Caco-2 (cell line): ENCODE data around the gene ASXL1. TPM values are rescaled to one million over a fixed set of nuclear protein-coding genes. Genes with fewer than 3 reads are reported as not detected.
A peak's percentile ranks its signal among the peaks of the same experiment; 100 is the strongest.

Experiments
- BruUV-seq: library from RNA; stranded (reverse); fragments of 400-500 nt; replicated peaks from 2 replicates; lab custom pipeline; 2021; lab: Mats Ljungman, UMichigan
- CTCF ChIA-PET: fragments of 300-600 bp; sonication (Branson Sonifier 250); formaldehyde crosslinking; loops from one replicate; lab custom pipeline; 2022; ENCODE audit warnings: antibody characterized with exemption; lab: Charles Lee
- POLR2A ChIA-PET: fragments of 300-600 bp; sonication (Branson Sonifier 250); formaldehyde crosslinking; loops from one replicate; lab custom pipeline; 2022; ENCODE audit warnings: antibody characterized with exemption; lab: Charles Lee
- DNase-seq, 2 experiments: peaks; one replicate each; pipeline versions ENCODE4 v3.0.0 to v3.0.0-alpha.2; 2020 to 2022
- H3K27me3 ChIP-seq: replicated peaks from 2 replicates; pipeline ENCODE4 v1.6.0; 2011; ENCODE audit warnings: low read length; ENCODE audit not compliant: control insufficient read depth, insufficient read depth
- H3K36me3 ChIP-seq: 2 replicates; pipeline ENCODE4 v1.5.1; 2011; ENCODE audit warnings: low read length; ENCODE audit not compliant: control insufficient read depth, insufficient read depth
- H3K4me1 ChIP-seq: fragments of 250-450 bp; sonication (Bioruptor Pico); 2 replicates; pipeline ENCODE4 v1.5.1; 2020; ENCODE audit warnings: mild to moderate bottlenecking
- H3K4me3 ChIP-seq: 2 replicates; pipeline ENCODE4 v1.5.1; 2011; ENCODE audit warnings: low read depth, mild to moderate bottlenecking, control low read depth, low read length
- H3K9me3 ChIP-seq: fragments of 250-450 bp; sonication (Bioruptor Pico); 2 replicates; pipeline ENCODE4 v1.5.1; 2020; ENCODE audit warnings: mild to moderate bottlenecking, moderate library complexity
- H3K27ac Mint-ChIP-seq: one replicate; pipeline ENCODE4 v1.8.0; 2022; ENCODE audit warnings: mixed read lengths; ENCODE audit not compliant: unreplicated experiment
- H3K27me3 Mint-ChIP-seq: one replicate; pipeline ENCODE4 v1.8.0; 2022; ENCODE audit warnings: mixed read lengths; ENCODE audit not compliant: insufficient read depth, unreplicated experiment
- H3K36me3 Mint-ChIP-seq: one replicate; pipeline ENCODE4 v1.8.0; 2022; ENCODE audit warnings: mild to moderate bottlenecking, mixed read lengths; ENCODE audit not compliant: insufficient read depth, unreplicated experiment
- H3K4me1 Mint-ChIP-seq: one replicate; pipeline ENCODE4 v1.8.0; 2022; ENCODE audit warnings: low read depth, mixed read lengths; ENCODE audit not compliant: unreplicated experiment
- H3K4me3 Mint-ChIP-seq: one replicate; pipeline ENCODE4 v1.8.0; 2022; ENCODE audit warnings: mild to moderate bottlenecking, moderate library complexity, mixed read lengths; ENCODE audit not compliant: unreplicated experiment
- H3K9me3 Mint-ChIP-seq: one replicate; pipeline ENCODE4 v1.8.0; 2022; ENCODE audit warnings: mixed read lengths; ENCODE audit not compliant: unreplicated experiment
- intact Hi-C: fragments of 100-400 bp; cut with micrococcal nuclease; formaldehyde crosslinking; loops from one replicate; pipeline ENCODE4 v1.10.0; 2022; ENCODE audit not compliant: unreplicated experiment
- total RNA-seq: library from RNA; stranded (reverse); gene quantifications from 2 replicates; pipeline ENCODE4 v1.2.3, GENCODE V29; 2022
- TF ChIP-seq, protein P1 (sequence below), 2 experiments: fragments of 200-600 bp in 1 of 2; IDR thresholded peaks; 1 replicate in 1 of 2; 2 replicates in 1 of 2; pipeline versions ENCODE4 v1.5.1 to v1.8.0; 2011 to 2022; ENCODE audit warnings: antibody characterized with exemption in 1 of 2, control low read depth in 1 of 2, inconsistent platforms in 1 of 2, low read depth in 1 of 2, low read length in 1 of 2, mild to moderate bottlenecking in 1 of 2, moderate library complexity in 1 of 2; ENCODE audit not compliant: insufficient read depth in 1 of 2, severe bottlenecking in 1 of 2, unreplicated experiment in 1 of 2

ASXL1 gene
- total RNA-seq, 1 experiment from 2014 or later: 226 TPM

DNA sequence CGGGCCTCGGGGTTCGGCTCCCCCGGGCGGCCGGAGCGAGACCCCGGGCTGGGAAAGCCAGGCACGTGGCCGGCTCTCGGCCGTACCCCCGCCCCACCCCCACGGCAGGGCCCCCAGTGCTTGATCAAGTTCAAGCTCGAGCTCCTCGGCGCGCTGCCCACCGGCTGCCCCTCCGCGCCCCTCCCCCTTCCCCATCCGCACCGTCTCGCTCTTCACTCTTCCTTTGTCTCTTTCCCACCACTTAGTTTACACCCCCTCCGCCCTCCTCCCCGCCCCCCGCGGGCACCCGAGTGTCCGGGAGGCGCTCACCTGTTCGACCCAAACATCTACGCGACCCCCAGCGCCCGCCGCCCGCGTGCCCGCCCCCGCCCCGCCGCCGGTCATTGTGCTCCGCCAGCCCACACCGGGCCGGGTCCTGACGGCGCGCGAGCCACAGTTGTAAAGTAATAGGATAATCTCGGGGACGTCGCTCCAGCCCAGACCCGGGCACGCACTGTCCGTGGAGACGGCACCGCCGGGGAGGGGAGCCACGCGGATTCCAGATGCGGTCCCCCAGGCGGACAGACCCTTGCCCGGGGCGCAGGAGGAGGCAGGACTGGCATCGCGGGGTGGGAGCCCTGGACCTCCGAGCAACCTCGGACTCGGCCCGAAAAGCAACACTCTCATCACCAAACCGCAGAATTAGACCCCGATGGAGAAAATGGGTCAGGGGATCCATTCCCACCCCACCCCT, 126.3 kb downstream of the ASXL1 start:
- peaks cover 26% of the 10 kb centered on the region for H3K36me3 Mint-ChIP-seq
- H3K4me1 ChIP-seq: peaks cover 40% of the 10 kb centered on the region
- H3K9me3 ChIP-seq: no peaks in the 10 kb centered on the region
- H3K36me3 ChIP-seq: no peaks in the 10 kb centered on the region
- POLR2A ChIA-PET: interaction anchor here (0.6 to 3.2 kb wide), 4 partner anchors 10 to 881 kb away, joined by 3 to 41 read pairs (median 4); no protein-coding TSS in a partner anchor
- TF ChIP-seq, protein P1, sequence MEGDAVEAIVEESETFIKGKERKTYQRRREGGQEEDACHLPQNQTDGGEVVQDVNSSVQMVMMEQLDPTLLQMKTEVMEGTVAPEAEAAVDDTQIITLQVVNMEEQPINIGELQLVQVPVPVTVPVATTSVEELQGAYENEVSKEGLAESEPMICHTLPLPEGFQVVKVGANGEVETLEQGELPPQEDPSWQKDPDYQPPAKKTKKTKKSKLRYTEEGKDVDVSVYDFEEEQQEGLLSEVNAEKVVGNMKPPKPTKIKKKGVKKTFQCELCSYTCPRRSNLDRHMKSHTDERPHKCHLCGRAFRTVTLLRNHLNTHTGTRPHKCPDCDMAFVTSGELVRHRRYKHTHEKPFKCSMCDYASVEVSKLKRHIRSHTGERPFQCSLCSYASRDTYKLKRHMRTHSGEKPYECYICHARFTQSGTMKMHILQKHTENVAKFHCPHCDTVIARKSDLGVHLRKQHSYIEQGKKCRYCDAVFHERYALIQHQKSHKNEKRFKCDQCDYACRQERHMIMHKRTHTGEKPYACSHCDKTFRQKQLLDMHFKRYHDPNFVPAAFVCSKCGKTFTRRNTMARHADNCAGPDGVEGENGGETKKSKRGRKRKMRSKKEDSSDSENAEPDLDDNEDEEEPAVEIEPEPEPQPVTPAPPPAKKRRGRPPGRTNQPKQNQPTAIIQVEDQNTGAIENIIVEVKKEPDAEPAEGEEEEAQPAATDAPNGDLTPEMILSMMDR (IDR thresholded peaks at IDR 0.05; ENCODE audit: insufficient read depth in 1 of 2, low read depth in 1 of 2, low read length in 1 of 2, severe bottlenecking in 1 of 2, unreplicated experiment in 1 of 2): no peak
- H3K4me3 Mint-ChIP-seq: peak overlapping the region; percentile 93
- peak; percentile 67 to 73 for DNase-seq
- no peaks in the 10 kb centered on the region for H3K27me3 ChIP-seq
- H3K27me3 Mint-ChIP-seq: no peaks in the 10 kb centered on the region
- BruUV-seq: no TSS peak
- intact Hi-C loops: no loop called here
- peaks cover 11% of the 10 kb centered on the region for H3K9me3 Mint-ChIP-seq
- CTCF ChIA-PET: interaction anchor here (0.6 to 4.3 kb wide), 14 partner anchors 10 to 871 kb away, joined by 3 to 44 read pairs (median 5); partner anchors contain the start of gene MAPRE1
- peak overlapping the region; percentile 77 for H3K4me3 ChIP-seq
- H3K27ac Mint-ChIP-seq: peak overlapping the region; percentile 84
- H3K4me1 Mint-ChIP-seq: peaks cover 33% of the 10 kb centered on the region

GRCh38 chr20:32484958-32485769, 127.0 kb downstream of the ASXL1 start:
- BruUV-seq: TSS peak; percentile 64
- Mint-ChIP-seq H3K27ac (peak overlapping the region; percentile 84), H3K9me3 (peaks cover 11% of the 10 kb centered on the region), H3K36me3 (peaks cover 26% of the 10 kb centered on the region), H3K4me3 (peak overlapping the region; percentile 93), H3K4me1 (peaks cover 25% of the 10 kb centered on the region), H3K27me3 (no peaks in the 10 kb centered on the region)
- peak; percentile 87 to 88 for DNase-seq
- H3K27me3 ChIP-seq: no peaks in the 10 kb centered on the region
- H3K4me3 ChIP-seq: peak overlapping the region; percentile 77
- H3K4me1 ChIP-seq: peaks cover 32% of the 10 kb centered on the region
- POLR2A ChIA-PET: interaction anchor here (0.6 to 3.2 kb wide), 4 partner anchors 11 to 881 kb away, joined by 3 to 41 read pairs (median 6); no protein-coding TSS in a partner anchor
- CTCF ChIA-PET: interaction anchor here (0.6 to 4.3 kb wide), 15 partner anchors 11 to 294 kb away, joined by 3 to 44 read pairs (median 4); no protein-coding TSS in a partner anchor
- no peaks in the 10 kb centered on the region for H3K36me3 ChIP-seq
- no peaks in the 10 kb centered on the region for H3K9me3 ChIP-seq
- intact Hi-C loops: loop anchor here (1.0 kb wide), 4 partner anchors 10 to 168 kb away; no protein-coding TSS in a partner anchor
- TF ChIP-seq, protein P1 (IDR thresholded peaks at IDR 0.05; ENCODE audit: insufficient read depth in 1 of 2, low read depth in 1 of 2, low read length in 1 of 2, severe bottlenecking in 1 of 2, unreplicated experiment in 1 of 2): peak; percentile 98 to 99
